T-helper 9 cell (primary cell): ENCODE measurements around the gene ABL1.
A peak's percentile ranks its signal among the peaks of the same experiment; 100 is the strongest.

Experiments used
- DNase-seq: peaks from one replicate; pipeline ENCODE4 v3.0.0-alpha.2; 2020

Gene ABL1

DNA sequence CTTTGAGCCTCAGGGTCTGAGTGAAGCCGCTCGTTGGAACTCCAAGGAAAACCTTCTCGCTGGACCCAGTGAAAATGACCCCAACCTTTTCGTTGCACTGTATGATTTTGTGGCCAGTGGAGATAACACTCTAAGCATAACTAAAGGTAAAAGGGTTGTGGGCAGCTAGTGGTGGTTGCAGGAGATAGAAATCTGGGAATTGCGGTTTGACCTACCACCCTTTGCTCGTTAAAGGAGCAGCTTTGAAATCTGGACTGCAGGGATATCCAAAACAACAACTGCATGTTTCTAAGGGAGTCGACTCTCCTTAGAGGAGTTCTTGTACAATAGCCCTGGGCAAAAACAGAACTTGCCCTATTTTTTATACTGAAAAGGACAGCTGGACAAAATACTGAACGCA is 19.0 kb downstream of the ABL1 start:
- DNase-seq, result no peak

- no peak for DNase-seq
Measured at GRCh38 chr9:130854835-130855234, 19.8 kb downstream of the ABL1 start.

DNA sequence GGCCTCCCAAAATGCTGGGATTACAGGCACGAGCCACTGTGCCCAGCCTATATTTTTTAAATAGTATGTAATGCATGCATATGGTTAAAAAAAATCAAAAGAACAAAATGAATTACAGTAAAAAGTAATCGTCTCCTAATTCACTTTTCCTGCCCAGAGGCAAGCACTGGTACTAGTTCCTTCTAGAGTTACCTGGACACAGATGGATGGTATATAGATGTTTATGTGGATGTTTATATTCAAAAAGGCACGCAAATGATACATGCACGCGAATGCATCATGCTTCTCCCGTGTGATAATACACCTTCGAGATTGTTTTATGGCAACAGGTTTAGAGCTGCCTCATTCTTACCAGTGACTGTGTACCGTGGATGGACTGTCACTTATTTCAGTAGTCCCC is 21.4 kb downstream of the ABL1 start:
- no peak for DNase-seq

GRCh38 chr9:130857864-130858738 is 23.0 kb downstream of the ABL1 start:
- DNase-seq, result no peak

DNA sequence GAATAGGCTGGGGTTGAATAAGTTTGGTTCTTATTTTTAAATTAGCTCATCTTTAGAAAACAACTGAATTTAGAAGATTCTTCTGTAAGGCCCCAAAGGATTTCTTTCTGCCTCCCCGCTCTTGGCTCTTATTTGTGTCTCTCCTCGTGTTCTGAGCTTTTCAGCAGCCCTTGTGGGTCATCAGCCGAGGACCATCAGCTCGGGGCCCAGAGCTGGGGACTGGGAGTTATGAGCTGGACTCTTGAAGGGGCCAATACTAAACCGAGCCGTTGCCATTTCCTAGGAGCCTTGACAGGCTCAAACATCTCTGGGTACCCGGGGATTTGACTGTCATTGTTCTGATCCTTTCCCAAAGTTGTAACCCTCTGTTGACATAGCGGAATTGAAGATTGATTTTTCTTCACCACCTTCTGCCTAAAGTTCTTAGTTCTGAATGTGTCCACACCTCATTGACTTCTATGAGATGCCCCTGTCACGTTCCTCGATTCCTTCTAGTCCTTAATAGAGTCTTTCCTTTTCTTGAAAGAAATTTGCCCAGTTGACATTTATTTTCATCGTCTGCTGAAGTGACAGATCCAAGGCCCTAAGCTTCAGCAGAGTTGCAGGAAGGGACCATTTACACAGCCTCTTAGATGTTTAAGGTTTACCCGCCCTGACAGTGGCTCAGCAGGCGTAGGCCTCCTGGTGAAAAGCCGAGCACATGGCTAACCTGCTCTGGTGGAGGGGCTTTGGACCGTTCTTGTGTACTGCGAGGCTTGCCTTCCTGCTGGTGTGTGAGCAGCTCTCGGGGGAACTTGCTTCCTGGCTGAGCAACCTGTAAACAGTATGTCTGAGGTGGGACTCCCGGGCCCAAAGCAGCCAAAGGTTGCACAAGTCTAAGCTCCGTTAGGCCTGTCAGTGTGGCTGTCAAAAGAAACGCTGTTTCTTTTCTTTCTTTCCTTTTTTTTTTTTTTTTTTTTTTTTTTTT is 24.0 kb downstream of the ABL1 start:
- DNase-seq, result no peak

DNA sequence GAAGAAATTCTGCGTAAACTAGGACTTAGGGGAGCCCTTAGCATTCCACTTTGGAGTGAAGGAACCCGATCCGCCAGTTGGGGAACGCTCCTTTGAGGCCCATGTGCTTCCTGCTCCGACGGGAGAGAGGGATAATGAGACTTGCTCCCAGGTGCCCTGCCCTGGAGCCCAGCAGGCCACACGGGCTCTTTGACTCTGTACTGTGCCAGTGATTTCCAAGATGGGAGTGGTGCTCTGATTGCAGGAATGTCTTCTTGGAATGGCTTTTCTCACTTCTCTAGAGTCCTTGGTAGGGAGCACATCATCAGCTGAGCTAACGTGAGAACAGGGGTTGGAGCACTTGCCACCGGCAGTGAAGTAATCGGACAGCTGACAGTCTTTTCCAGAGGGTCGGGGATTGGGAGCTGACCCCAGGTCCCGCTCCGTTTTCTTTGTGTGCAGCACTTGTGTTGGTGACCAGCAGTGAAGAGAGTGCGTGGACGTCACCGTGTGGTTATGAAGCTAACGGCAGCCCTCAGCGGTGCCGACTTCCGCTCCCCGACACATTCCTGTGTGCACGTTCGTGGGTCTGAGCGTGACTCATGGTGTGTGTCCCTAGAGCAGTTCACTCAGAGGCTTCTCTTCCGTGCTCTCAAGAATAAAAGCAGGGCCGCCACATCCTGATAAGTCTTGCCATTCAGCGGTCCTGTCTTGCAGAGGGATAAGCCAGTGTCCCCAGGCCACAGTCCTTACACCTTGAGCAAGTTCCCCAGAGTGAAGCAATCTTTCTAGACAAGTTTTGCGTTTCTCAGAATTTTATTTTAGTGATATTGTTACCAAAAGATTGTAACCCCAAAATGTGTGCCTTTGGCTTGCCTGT is 25.6 kb downstream of the ABL1 start:
- no peak for DNase-seq

DNA sequence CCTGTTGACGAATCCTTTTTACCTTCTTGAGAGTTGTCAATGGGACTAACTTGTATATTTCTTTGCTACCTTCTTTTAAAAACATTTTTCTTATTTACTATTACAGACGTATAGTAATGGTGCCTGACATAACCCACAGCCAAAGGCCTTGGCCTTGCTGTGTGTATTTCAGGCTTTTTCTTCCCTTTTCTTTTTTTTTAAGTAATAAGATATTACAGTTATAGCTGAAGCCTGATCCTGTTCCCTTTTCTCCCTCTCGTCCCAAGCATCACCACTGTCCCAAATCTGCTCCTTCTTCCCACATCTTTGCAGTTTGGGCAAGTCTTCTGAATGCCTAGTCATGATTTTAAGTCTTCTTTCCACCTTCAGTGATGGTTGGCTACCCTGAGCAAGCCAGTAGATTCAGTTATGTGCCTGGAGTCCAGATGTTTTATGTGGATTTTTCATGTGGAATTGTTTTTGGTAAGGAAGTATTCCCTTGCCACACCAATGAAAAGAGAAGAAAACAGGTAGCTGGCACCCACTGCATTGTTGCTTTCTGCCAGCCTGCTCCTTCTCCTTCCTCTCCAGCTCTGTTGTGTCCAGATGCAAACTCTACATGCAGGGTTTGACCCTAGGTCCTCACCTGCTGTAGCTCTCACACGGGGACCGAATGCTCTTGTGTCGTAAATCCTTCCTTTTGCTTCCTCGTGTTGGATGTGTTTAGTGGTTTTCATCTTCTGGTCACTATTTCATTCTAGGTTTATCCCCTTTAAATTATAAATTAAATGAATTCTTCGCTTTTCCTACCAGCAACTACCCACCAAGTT is 26.5 kb downstream of the ABL1 start:
- no peak for DNase-seq

DNA sequence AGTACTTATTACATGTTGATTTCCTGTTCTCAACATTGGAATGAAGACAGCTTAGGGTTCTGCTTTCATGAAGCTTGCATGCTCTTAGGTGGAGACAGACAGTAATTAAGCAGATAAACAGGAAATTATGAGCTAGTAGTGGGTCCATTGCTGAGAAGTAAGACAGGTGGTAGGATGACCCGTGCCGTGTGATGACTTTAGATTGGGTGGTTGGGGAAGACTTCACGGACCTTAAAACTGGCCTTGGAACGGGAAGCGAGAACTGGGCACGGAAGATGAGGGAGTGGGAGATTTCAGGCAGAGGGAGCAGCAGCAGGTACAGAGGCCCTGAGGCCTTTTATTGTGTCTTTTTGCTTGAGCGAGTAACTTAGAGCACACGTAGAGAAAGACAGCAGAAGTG is 27.2 kb downstream of the ABL1 start:
- no peak for DNase-seq

DNA sequence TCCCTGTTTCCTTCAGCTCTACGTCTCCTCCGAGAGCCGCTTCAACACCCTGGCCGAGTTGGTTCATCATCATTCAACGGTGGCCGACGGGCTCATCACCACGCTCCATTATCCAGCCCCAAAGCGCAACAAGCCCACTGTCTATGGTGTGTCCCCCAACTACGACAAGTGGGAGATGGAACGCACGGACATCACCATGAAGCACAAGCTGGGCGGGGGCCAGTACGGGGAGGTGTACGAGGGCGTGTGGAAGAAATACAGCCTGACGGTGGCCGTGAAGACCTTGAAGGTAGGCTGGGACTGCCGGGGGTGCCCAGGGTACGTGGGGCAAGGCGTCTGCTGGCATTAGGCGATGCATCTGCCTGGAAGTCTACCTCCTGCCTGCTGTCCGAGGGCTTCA is 27.7 kb downstream of the ABL1 start:
- no peak for DNase-seq

- DNase-seq, result no peak
Measured at GRCh38 chr9:130864541-130864940, 29.5 kb downstream of the ABL1 start.

DNA sequence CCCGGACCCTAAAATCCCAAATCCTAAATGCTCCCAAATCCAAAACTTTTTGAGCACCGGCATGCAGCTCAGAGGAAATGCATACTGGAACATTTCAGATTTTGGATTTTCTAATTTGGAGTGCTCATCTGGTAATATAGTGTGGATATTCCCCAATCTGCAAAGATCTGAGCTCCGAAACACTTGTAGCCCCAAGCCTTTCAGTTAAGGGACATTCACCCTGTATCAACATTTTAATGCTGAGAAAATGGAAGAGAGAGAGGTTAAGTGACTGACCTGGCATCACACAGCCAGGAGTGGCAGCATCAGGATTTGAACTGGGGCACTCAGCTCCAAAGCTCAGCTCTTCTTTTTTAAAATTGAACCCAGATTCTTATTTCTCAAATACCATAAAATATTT is 30.9 kb downstream of the ABL1 start:
- no peak for DNase-seq

DNA sequence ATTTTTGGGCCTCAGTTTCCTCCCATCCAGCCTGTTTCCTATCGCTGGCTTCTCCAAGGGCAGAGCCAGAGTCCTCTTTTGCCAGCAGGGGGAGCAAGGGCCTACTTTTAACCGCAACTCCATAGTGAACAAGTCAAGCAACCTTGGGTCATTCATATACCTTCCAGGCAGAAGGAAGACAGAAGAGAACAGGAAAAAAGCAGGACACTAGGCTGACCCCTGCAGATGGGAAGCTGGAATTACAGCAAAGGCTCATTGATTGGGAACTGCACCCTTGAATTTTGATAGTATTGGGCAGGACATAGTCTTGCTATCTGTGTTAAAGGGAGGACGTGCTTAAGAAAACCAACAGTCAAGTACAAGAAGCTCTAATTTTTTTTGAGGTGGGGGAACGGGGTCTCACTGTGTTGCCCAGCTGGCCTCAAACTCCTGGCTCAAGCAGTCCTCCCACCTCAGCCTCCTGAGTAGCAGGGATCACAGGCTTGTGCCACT is 31.5 kb downstream of the ABL1 start:
- peak; percentile 23 for DNase-seq

DNA sequence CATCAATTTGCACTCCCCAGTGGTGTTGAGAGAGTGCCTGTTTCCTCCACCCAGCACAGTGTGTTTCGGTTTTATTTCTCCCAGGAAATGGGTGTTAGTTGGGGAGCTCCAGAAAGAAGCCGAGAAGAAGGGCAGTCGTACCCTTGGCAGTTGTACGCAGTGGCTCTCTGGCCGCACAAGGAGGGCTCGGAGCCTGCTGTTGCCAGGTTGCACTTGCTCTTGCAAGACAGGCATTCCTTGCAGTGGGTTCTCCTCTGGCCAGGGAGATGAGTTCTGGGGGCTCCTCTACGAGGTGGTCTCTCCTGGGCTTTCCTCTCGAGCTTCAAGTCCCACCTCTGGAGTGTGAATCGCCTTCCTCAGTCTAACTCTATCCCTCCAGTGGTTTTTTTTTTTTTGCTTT is 32.5 kb downstream of the ABL1 start:
- DNase-seq, result no peak

DNA sequence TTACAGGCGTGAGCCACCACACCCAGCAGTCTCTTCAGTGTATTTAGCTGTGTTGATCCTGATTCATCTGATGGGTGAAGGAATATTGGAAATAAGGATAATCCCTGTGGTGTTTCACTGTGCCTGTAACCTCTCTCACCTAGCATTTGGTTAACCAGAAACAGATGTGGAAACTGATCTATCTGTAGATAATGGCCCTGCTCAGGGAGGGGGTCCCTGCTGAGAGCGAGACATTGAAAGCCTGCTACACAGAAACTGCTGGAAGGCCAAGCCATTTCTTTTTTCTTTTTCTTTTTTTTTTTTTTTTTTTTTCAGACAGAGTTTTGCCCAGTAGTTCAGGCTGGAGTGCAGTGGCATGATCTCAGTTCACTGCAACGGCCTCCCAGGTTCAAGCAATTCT is 33.2 kb downstream of the ABL1 start:
- DNase-seq, result no peak

DNA sequence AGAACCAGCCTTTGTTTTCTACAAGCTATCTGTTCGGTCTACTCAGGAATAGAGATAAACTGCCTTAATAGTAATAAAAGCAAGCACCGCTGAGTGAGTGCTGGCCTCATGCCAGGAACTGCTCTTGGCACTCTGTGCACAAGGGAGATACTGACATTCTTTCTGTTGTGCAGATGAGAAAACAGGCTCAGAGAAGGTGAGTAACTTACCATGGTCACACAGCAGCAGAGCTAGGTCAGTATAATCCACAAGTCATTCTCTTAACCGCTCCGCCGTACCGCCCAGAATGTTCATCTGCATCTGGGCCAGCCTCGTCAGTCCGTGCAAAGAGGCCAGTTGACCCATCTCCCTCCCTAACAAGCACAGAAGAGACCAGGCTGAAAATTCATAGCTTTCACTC is 34.2 kb downstream of the ABL1 start:
- no peak for DNase-seq

- no peak for DNase-seq
Measured at GRCh38 chr9:130870491-130871381, 35.7 kb downstream of the ABL1 start.

DNA sequence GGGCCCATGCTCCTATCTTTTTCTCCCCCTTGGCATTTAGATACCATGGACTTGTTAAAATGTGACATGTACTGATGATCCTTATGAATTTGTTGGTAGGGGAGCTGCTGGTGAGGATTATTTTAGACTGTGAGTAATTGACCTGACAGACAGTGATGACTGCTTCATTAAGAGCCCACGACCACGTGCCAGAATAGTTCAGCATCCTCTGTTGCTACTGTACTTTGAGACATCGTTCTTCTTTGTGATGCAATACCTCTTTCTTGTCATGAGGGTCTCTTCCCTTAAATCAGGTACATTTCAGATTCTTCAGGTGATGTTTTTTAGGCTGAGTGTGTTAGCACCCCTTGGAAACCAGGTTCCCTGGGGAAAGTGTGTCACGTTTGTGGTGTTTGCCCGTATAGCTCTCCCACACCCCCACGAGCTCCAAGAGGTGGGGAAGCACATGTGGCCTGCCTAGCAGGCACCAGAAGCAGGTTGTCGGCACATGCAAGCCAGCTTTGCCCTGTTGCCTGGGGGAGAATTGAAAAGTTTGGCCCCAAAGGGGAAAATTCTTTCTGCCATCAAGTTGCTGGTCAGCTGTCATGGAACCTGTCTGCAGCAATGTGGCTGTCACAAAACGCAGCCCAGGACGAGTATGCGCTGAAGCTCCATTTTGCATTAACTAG is 36.5 kb downstream of the ABL1 start:
- no peak for DNase-seq

DNA sequence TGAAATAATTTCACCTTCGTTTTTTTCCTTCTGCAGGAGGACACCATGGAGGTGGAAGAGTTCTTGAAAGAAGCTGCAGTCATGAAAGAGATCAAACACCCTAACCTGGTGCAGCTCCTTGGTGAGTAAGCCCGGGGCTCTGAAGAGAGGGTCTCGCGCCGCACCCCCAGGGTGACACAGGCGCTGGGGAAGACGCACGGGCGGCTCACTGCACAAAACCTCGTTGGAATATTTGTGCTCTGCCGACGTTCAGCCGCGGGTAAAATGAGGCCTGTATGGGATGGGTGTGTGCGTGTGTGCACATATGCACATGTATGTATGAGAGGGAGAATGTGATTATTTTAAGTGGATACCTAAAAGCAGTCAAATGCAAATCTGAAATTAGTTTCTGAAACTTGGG is 37.0 kb downstream of the ABL1 start:
- no peak for DNase-seq

GRCh38 chr9:130872508-130872907 is 37.5 kb downstream of the ABL1 start:
- no peak for DNase-seq

DNA sequence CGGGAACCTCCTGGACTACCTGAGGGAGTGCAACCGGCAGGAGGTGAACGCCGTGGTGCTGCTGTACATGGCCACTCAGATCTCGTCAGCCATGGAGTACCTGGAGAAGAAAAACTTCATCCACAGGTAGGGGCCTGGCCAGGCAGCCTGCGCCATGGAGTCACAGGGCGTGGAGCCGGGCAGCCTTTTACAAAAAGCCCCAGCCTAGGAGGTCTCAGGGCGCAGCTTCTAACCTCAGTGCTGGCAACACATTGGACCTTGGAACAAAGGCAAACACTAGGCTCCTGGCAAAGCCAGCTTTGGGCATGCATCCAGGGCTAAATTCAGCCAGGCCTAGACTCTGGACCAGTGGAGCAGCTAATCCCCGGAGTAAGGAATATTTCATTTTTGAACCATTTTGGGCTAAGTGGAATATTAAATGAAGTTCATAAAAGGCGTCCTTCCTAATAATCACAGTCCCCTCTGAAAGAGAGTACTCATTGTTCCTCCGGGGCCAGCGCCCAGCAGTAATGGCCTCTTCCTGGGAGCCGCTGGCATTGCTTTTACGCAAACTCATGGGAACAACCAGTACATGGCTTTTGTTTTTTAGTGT is 38.0 kb downstream of the ABL1 start:
- DNase-seq, result no peak
